GM19324 (cell line): ENCODE results near the gene SERPINB4.

Experiments used
- ATAC-seq: cut with Tn5 transposase; IDR thresholded peaks from one replicate; pipeline ENCODE4 v1.9.1; 2021; ENCODE audit warnings: mild to moderate bottlenecking, moderate library complexity; ENCODE audit not compliant: unreplicated experiment, low FRiP score

SERPINB4 gene

GRCh38 chr18:63637703-63638102 is 6.4 kb downstream of the SERPINB4 start:
- no peak for ATAC-seq

- no peak for ATAC-seq
These were observed 16.2 kb downstream of the SERPINB4 start for GRCh38 chr18:63627819-63628218.

GRCh38 chr18:63626431-63626830 is 17.6 kb downstream of the SERPINB4 start:
- no peak for ATAC-seq

DNA sequence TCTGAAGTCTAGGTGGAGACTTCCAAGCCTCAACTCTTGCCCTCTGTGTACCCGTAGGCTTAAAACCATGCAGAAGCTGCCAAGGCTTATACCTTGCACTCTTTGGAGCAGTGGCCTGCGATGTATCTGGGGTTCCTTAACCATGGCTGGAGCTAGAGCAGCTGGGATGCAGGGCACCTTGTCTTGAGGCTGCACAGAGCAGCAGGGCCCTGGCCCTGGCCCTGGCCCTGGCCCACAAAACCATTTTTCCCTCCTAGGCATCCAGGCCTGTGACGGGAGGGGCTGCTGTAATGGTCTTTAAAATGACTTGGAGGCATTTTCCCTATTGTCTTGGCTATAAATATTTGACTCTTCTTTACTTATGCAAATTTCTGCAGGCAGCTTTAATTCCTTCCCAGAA is 19.2 kb downstream of the SERPINB4 start:
- ATAC-seq, result no peak

DNA sequence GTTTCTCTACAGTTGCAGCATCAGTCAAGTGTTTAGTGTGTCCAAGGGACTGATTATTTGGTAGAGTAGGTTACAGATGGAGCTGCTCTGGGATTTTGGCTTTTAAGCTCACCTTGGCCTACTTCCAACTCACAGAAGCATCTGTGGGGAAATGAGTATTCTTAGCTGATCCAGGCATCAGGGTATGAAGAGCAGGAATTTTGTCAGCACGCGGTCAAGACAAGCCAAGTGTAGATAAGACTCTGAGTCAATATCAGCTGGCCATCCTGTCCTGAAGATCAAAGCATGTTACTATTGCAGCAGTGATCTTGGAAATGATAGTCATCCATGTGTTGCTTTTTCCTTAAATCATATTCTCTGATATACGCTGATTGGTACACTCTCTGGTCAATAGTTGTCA is 24.4 kb downstream of the SERPINB4 start:
- ATAC-seq, result no peak

- no peak for ATAC-seq
These were observed 26.2 kb downstream of the SERPINB4 start for GRCh38 chr18:63617915-63618234.

GRCh38 chr18:63617049-63617914 is 26.8 kb downstream of the SERPINB4 start:
- no peak for ATAC-seq

- no peak for ATAC-seq
These were observed 30.6 kb downstream of the SERPINB4 start for GRCh38 chr18:63613420-63613819.

DNA sequence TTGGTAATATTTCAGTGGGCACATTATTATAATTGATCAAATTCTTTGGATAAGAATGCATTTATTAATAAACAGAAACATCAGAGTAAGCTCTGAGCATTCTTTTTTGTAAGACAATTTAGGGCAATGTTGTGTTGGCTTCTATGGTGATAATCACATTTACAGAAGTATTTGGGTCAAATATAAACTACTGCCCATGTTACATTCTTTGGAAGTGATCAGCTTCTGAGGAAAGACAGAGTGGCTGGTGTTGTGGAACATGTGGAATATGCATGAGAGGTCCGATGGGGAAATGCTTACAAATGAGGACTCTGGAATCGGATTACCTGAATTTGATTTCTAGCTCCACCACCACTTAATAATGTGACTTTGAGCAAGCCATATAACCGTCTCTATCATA is 37.5 kb downstream of the SERPINB4 start:
- ATAC-seq, result no peak

DNA sequence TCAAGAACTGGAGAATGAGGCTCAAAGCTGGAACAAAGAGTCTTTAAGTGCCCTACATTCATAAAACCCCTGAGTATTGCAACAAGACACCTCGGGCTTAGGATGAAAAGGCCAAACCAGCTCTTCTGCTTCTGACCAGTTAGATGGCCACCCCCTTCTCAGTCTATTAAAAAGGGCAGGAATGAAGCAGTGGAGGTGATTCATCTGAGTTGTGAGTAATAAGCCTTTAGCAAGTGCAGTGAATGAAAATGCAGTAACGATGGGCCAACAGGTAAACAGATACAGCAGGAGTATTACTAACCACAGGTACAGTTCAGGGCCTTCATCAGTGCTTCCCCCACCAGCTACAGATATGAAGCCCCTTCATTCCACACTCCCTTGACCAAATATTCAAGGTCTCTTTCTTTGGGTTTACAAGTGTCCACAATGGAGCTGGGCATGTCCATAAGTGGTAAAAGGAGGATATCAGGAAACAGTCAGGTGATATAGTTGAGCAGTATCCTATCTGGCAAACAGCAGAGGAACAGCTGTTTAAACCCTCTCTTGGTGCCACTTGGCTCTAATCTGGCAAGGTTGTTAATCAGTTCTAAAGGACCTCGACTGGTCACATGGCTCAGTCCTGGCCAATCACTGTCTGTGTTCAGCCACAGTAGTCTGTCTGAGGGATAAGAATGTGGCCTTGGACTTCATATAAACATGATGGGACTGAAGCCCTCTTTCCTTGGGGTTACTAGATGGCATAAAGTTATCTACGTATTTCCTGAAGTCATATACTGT is 39.1 kb downstream of the SERPINB4 start:
- no peak for ATAC-seq

DNA sequence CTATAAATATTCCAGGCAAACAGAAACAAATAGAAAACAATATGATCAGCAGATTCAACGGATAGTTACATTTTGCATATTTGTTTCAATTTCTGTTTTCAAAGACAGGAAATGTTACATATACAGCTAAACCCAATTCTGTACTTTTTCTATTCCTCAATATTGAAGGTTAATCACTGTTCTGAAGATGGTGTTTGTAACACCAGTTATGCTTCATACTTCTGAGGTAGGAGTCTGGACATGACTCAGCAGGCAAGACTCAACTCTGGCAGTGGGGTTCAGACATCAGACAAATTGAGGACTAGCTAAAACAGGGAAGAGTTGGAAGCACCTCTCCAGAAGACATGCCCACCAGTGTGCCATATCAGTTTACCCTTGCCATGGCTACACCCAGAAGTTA is 40.3 kb downstream of the SERPINB4 start:
- peak; percentile 82 for ATAC-seq

GRCh38 chr18:63603355-63603754 is 40.7 kb downstream of the SERPINB4 start:
- ATAC-seq, result no peak

DNA sequence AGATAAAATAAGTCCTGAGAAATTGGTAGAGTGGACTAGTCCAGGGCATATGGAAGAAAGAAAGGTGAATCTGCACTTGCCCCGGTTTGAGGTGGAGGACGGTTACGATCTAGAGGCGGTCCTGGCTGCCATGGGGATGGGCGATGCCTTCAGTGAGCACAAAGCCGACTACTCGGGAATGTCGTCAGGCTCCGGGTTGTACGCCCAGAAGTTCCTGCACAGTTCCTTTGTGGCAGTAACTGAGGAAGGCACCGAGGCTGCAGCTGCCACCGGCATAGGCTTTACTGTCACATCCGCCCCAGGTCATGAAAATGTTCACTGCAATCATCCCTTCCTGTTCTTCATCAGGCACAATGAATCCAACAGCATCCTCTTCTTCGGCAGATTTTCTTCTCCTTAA is 47.1 kb downstream of the SERPINB4 start:
- no peak for ATAC-seq

GRCh38 chr18:63592471-63592870 is 51.6 kb downstream of the SERPINB4 start:
- no peak for ATAC-seq

GRCh38 chr18:63591725-63592124 is 52.3 kb downstream of the SERPINB4 start:
- ATAC-seq, result no peak

DNA sequence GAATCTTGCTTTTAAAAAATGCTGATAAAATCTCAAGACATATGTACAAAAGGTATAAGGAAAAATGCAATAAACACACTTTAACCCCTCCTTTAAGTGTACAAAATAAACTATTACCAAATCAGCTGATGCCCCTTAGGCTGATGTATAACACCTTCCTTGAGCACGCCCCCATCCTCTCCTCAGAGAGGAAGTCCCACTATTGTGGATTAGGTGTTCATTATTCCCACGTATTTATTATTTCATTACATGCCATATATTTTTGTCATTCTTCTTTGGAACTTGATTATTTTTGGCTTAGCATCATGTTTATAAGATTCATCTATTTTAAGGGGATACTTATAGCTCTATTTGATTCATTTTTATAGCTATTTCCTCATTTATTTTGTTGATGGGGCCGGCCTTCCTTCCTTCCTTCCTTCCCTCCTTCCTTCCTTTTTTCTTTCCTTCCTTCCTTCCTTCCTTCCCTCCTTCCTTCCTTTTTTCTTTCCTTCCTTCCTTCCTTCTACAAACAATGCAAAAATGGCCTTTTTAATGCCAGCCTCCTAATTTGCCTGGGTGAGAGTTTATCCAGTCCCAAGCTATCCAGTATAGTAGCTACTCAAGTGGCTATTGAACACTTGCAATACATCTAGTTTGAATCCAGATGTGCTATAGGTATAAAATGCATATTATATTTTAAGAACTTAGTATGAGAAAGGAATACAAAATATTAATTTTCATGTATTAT is 52.9 kb downstream of the SERPINB4 start:
- ATAC-seq, result no peak

DNA sequence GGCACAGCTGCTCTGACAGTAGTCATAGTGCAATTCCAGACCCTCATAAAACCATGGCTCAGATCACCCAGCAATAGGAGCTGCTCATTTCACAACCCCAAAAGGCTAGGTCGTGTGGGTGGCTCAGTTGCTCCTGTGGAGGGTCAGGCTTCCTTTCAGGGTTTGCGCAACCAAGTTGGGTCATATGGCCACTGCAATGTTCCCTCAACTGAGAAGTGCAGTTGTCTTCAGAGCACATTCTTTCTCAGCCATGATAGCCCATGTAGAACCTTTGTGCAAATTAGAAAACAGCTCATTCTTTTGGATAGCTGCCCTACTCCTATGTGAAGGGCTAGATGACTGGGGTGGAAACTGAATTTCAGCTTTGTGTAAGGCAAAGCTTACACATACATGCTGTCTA is 53.7 kb downstream of the SERPINB4 start:
- no peak for ATAC-seq

GRCh38 chr18:63588909-63589308 is 55.1 kb downstream of the SERPINB4 start:
- ATAC-seq, result no peak
